GM21528 (cell line): ENCODE data around the gene THAP4.
"Not testable (repeated sequence)": the region's sequence is repeated elsewhere in the genome, so short reads cannot be mapped to it uniquely, and the experiment has no call there.

Experiments
- ATAC-seq: cut with Tn5 transposase; IDR thresholded peaks from one replicate; pipeline ENCODE4 v1.9.1; 2021; ENCODE audit warnings: mild to moderate bottlenecking, moderate library complexity; ENCODE audit not compliant: unreplicated experiment, low FRiP score

THAP4 gene

GRCh38 chr2:241567266-241567665 is 69.7 kb downstream of the THAP4 start:
- ATAC-seq, result not testable (repeated sequence)

- no peak for ATAC-seq
Observed at GRCh38 chr2:241566468-241566867, 70.5 kb downstream of the THAP4 start.

GRCh38 chr2:241566021-241566420 is 70.9 kb downstream of the THAP4 start:
- ATAC-seq, result not testable (repeated sequence)

GRCh38 chr2:241565411-241565810 is 71.5 kb downstream of the THAP4 start:
- no peak for ATAC-seq

GRCh38 chr2:241564596-241565410 is 72.2 kb downstream of the THAP4 start:
- no peak for ATAC-seq

GRCh38 chr2:241563981-241564595 is 72.9 kb downstream of the THAP4 start:
- no peak for ATAC-seq

- no peak for ATAC-seq
Observed at GRCh38 chr2:241563571-241563980, 73.4 kb downstream of the THAP4 start.

GRCh38 chr2:241563031-241563507 is 73.9 kb downstream of the THAP4 start:
- ATAC-seq, result no peak

GRCh38 chr2:241562269-241562891 is 74.6 kb downstream of the THAP4 start:
- no peak for ATAC-seq

- no peak for ATAC-seq
Observed at GRCh38 chr2:241561832-241562231, 75.1 kb downstream of the THAP4 start.

GRCh38 chr2:241560883-241561474 is 76.0 kb downstream of the THAP4 start:
- ATAC-seq, result no peak

GRCh38 chr2:241560162-241560882 is 76.6 kb downstream of the THAP4 start:
- no peak for ATAC-seq

GRCh38 chr2:241559323-241560161 is 77.4 kb downstream of the THAP4 start:
- ATAC-seq, result no peak

- no peak for ATAC-seq
Observed at GRCh38 chr2:241558532-241559322, 78.2 kb downstream of the THAP4 start, which contains the start of gene BOK. Gene BOK, plus strand, starts transcription at chr2:241558745. Its CDS starts 739 bp downstream, at chr2:241559484.

GRCh38 chr2:241556746-241557145 is 80.2 kb downstream of the THAP4 start:
- ATAC-seq, result no peak

GRCh38 chr2:241555711-241556110 is 81.2 kb downstream of the THAP4 start:
- ATAC-seq, result no peak

GRCh38 chr2:241554610-241555322 is 82.2 kb downstream of the THAP4 start:
- ATAC-seq, result no peak

- no peak for ATAC-seq
Observed at GRCh38 chr2:241553981-241554380, 83.0 kb downstream of the THAP4 start.
